T-helper 2 cell treated with Interferon-gamma antibody and Interleukin-4, amounts not matched to agents 5 μg/mL and 100 μg/mL, for 36 hours (primary cell): ENCODE data around the gene PTGR3.
A peak's percentile ranks its signal among the peaks of the same experiment; 100 is the strongest.

Source experiments
- DNase-seq: peaks from one replicate; pipeline ENCODE4 v3.0.0; 2021; ENCODE audit warnings: low spot score
- H3K27ac Mint-ChIP-seq: one replicate; pipeline ENCODE4 v1.8.0; 2021; ENCODE audit warnings: mild to moderate bottlenecking, mixed read lengths
- H3K27me3 Mint-ChIP-seq: one replicate; pipeline ENCODE4 v1.8.0; 2021; ENCODE audit warnings: low read depth, mixed read lengths
- H3K36me3 Mint-ChIP-seq: one replicate; pipeline ENCODE4 v1.8.0; 2021; ENCODE audit warnings: low read depth, mixed read lengths
- H3K4me1 Mint-ChIP-seq: one replicate; pipeline ENCODE4 v1.8.0; 2021; ENCODE audit warnings: low read depth, mixed read lengths
- H3K4me3 Mint-ChIP-seq: one replicate; pipeline ENCODE4 v1.8.0; 2022; ENCODE audit warnings: mild to moderate bottlenecking, moderate library complexity, mixed read lengths
- H3K9me3 Mint-ChIP-seq: one replicate; pipeline ENCODE4 v1.8.0; 2021; ENCODE audit warnings: mixed read lengths

Gene PTGR3, protein sequence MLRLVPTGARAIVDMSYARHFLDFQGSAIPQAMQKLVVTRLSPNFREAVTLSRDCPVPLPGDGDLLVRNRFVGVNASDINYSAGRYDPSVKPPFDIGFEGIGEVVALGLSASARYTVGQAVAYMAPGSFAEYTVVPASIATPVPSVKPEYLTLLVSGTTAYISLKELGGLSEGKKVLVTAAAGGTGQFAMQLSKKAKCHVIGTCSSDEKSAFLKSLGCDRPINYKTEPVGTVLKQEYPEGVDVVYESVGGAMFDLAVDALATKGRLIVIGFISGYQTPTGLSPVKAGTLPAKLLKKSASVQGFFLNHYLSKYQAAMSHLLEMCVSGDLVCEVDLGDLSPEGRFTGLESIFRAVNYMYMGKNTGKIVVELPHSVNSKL

DNA sequence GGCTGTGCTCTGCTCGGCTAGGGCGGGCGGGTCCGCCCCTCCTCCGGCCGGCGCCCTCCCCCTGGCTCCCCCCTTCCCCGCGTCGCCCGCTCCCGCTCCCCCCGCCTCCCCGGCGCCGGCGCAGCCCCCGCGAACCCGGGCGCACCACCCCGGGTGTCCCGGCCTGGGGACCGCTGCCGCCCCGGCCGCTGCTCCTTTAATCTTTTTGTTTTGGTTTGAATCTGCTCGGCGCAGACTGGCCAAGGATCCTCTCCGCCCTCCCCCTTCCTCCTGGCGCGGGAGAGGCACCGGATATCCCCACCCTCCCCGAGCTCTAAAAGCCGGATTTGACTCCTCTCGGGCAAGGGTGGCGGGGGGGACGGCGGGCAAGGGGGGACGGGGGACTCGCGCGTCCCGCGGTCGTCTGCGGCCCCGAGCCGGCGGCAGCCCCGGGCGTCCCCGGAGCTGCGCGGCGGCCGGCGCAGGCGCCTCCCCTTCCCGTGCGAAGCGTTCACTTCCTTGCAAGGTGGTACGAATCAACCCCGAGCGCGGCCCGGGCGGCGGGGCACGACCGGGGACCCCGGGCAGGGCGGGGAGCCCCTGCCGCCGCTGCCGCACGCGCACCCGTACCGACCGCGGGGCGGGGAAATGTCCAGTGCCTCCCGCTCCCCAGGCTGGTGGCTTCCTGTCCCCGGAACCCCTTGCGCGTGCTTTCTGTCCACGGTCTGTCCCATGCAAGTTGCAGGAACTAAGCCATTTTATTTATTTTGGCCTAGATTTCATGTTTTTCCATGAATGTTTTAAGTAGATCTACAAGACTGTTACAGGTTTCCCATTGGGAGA lies at the start of gene PTGR3:
Gene PTGR3, minus strand, starts transcription at position 11 of the 822 bp plus-strand sequence. CDS start 81 bp downstream, outside the sequence.
- peak within 1 kb of the TSS; percentile 97 for H3K27ac Mint-ChIP-seq
- DNase-seq: peak; percentile 83
- peaks cover 24% of the 10 kb centered on the region for H3K36me3 Mint-ChIP-seq
- peaks cover 46% of the 10 kb centered on the region for H3K4me1 Mint-ChIP-seq
- peaks cover 28% of the 10 kb centered on the region for H3K27me3 Mint-ChIP-seq
- peak within 1 kb of the TSS; percentile 98 for H3K4me3 Mint-ChIP-seq
- H3K9me3 Mint-ChIP-seq: no peaks in the 10 kb centered on the region

GRCh38 chr18:75257605-75258004 lies 48.7 kb upstream of the PTGR3 start:
- no peak overlapping the region for H3K27ac Mint-ChIP-seq
- DNase-seq: no peak
- H3K9me3 Mint-ChIP-seq: no peaks in the 10 kb centered on the region
- no peaks in the 10 kb centered on the region for H3K36me3 Mint-ChIP-seq
- H3K27me3 Mint-ChIP-seq: no peaks in the 10 kb centered on the region
- H3K4me1 Mint-ChIP-seq: peaks cover 22% of the 10 kb centered on the region
- H3K4me3 Mint-ChIP-seq: no peak overlapping the region

GRCh38 chr18:75256376-75256775 lies 47.4 kb upstream of the PTGR3 start:
- no peak for DNase-seq
- H3K4me3 Mint-ChIP-seq: no peak overlapping the region
- no peak overlapping the region for H3K27ac Mint-ChIP-seq
- H3K4me1 Mint-ChIP-seq: peaks cover 14% of the 10 kb centered on the region
- H3K27me3 Mint-ChIP-seq: no peaks in the 10 kb centered on the region
- H3K36me3 Mint-ChIP-seq: no peaks in the 10 kb centered on the region
- H3K9me3 Mint-ChIP-seq: no peaks in the 10 kb centered on the region

DNA sequence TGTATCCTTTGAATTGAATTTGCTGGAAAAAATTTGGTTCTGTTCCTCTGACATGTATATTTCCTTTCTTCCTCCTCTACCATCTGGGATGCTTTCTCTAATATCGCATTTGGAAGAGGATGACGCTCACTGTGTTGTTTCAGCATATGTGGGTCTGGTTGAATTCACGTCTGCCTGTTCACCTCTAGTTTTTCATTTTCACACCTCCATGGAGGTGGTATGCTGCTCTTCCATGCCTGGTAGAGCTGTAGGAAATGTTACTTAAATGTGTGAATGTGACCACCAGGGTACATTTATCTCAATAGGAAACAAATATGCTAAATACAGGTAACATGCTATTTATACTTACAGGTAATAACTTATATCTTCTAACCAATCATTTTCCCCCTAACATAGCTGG lies 46.2 kb upstream of the PTGR3 start:
- no peaks in the 10 kb centered on the region for H3K36me3 Mint-ChIP-seq
- no peaks in the 10 kb centered on the region for H3K27me3 Mint-ChIP-seq
- H3K4me1 Mint-ChIP-seq: peaks cover 9% of the 10 kb centered on the region
- no peaks in the 10 kb centered on the region for H3K9me3 Mint-ChIP-seq
- no peak overlapping the region for H3K27ac Mint-ChIP-seq
- no peak overlapping the region for H3K4me3 Mint-ChIP-seq
- no peak for DNase-seq

GRCh38 chr18:75253784-75254183 lies 44.8 kb upstream of the PTGR3 start:
- no peaks in the 10 kb centered on the region for H3K36me3 Mint-ChIP-seq
- DNase-seq: no peak
- no peak overlapping the region for H3K27ac Mint-ChIP-seq
- H3K4me3 Mint-ChIP-seq: no peak overlapping the region
- H3K27me3 Mint-ChIP-seq: no peaks in the 10 kb centered on the region
- peaks cover 14% of the 10 kb centered on the region for H3K4me1 Mint-ChIP-seq
- H3K9me3 Mint-ChIP-seq: no peaks in the 10 kb centered on the region

DNA sequence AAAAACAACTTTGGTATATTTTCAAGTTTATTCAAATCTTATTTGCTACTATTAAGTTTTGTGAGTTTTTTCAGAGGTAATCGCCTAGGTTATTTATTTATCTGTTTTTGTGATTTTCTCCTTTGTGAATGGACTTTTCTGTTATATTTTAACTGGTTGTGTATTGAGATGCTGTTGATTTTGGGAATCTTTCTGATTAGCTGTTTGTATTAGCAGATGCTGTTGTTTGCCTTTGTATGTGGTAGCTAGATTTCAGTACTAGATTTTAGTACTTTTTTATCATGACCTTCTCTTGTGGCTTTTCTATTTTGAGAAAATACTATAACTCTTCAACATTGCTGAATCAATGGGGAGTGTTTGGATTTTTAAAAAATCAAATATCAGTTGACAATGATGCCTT lies 44.1 kb upstream of the PTGR3 start:
- Mint-ChIP-seq H3K9me3 (no peaks in the 10 kb centered on the region), H3K4me3 (no peak overlapping the region), H3K27me3 (no peaks in the 10 kb centered on the region), H3K27ac (no peak overlapping the region), H3K36me3 (no peaks in the 10 kb centered on the region), H3K4me1 (peaks cover 20% of the 10 kb centered on the region)
- DNase-seq: no peak

GRCh38 chr18:75252136-75252535 lies 43.2 kb upstream of the PTGR3 start:
- no peak for DNase-seq
- no peaks in the 10 kb centered on the region for H3K36me3 Mint-ChIP-seq
- H3K4me1 Mint-ChIP-seq: peaks cover 28% of the 10 kb centered on the region
- H3K27me3 Mint-ChIP-seq: no peaks in the 10 kb centered on the region
- no peak overlapping the region for H3K4me3 Mint-ChIP-seq
- H3K9me3 Mint-ChIP-seq: no peaks in the 10 kb centered on the region
- H3K27ac Mint-ChIP-seq: no peak overlapping the region

DNA sequence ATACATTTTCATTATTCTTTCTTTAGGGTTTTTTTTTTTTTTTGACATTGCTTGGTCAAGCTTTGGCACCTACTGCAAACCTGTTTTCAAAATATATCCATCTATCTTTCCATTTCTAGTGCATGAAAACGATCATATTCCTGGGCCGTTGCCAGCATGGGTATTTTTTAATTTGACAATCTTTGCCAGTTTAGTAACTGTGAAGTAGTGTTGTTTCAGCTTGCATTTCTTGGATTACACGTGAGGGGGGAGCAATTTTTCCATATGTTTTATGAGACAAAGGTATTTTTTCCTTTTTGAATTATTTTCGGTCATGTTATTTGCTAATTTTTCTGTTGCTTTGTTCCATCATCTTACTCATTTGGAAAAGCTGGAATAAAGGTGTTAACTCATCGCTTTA lies 42.5 kb upstream of the PTGR3 start:
- Mint-ChIP-seq H3K4me3 (no peak overlapping the region), H3K27me3 (no peaks in the 10 kb centered on the region), H3K4me1 (peaks cover 33% of the 10 kb centered on the region), H3K9me3 (no peaks in the 10 kb centered on the region), H3K27ac (no peak overlapping the region), H3K36me3 (no peaks in the 10 kb centered on the region)
- DNase-seq: no peak

- Mint-ChIP-seq H3K4me3 (no peak overlapping the region), H3K9me3 (no peaks in the 10 kb centered on the region), H3K27me3 (no peaks in the 10 kb centered on the region), H3K36me3 (no peaks in the 10 kb centered on the region), H3K27ac (no peak overlapping the region), H3K4me1 (peaks cover 42% of the 10 kb centered on the region)
- DNase-seq: no peak
These were observed 41.5 kb upstream of the PTGR3 start for GRCh38 chr18:75250471-75250821.

DNA sequence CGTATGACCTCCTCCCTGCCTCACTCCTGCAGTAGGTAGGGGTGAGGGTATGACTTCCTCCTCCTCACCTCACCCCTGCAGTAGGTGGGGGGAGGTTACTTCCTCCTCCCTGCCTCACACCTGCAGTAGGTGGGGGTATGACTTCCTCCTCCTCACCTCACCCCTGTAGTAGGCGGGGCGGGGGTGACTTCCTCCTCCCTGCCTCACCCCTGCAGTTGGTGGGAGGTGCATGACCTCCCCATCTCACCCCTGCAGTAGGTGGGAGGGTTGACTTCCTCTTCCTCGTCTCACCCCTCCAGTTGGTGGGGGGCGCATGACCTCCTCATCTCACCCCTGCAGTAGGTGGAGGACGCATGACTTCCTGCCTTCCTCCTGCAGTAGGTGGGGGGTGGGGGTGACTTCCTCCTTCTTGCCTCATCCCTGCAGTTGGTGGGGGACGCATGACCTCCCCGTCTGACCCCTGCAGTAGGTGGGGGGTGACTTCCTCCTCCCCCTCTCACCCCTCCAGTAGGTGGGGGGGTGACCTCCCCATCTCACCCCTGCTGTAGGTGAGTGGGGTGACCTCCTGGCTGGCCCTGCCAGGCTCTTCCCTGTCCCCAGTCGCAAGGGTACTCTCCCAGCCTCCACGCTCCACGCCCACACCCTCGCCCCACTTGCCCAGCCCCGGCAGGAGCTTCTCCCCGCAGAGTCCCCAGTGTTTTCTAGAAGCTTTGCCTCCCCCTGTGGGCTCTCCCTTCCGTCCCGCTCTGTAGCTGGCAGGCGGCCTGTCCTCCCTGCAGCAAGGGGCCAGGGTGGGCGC lies 40.9 kb upstream of the PTGR3 start:
- Mint-ChIP-seq H3K27ac (no peak overlapping the region), H3K9me3 (no peaks in the 10 kb centered on the region), H3K4me3 (peak overlapping the region; percentile 6), H3K36me3 (no peaks in the 10 kb centered on the region), H3K27me3 (no peaks in the 10 kb centered on the region), H3K4me1 (peaks cover 42% of the 10 kb centered on the region)
- DNase-seq: no peak

DNA sequence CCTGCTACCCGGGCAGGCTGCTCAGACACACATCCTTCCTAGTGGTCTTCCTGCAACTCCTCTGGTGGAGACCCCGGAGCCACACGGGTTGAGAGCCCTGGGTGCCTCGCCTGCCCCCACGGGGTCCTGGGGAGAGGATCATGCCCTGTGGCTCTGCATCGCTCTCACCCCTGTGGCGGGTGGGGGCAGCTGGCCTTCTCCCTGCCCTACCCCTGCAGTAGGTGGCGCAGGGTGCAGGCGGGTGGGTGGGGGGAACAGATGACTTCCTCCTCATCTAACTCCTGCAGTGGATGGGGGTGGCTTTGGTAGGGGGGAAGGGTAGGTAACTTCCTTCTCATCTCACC lies 40.2 kb upstream of the PTGR3 start:
- Mint-ChIP-seq H3K4me1 (peaks cover 40% of the 10 kb centered on the region), H3K4me3 (no peak overlapping the region), H3K9me3 (no peaks in the 10 kb centered on the region), H3K27me3 (no peaks in the 10 kb centered on the region), H3K27ac (no peak overlapping the region), H3K36me3 (no peaks in the 10 kb centered on the region)
- DNase-seq: no peak

DNA sequence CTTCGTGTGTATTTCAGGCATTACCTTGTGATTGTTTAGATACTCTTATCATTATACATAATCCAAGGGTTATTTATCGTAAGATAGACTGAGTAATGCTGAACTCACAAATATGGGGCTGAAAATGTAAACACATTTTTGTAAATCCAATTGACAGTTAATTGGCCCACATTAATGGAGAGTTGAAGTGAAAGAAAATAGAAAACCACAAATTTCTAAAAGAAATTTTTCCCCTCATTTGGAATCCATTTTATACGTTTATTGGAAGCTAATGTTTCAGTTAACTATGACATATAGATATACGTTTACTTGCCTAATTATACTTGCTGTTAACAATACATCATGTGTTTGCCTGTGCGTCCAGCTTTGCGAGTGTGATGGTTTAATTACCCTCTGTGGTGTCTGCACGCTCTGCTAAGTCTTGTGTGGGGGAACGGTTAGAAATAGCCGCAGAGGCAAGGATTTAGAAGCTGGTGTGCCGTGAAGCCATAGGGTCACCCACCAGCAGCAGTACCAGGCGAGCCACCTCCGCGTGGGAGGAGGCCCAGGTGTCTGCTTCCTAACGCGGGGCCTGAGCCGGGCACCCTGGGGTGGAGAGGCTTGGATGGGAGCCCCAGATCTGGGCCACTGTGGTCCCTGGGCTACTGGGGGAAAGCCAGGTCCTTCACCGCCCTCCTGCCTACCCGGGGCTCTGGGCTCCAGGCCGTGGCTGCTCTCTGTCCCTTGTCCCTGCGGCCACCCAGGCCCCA lies 39.7 kb upstream of the PTGR3 start:
- Mint-ChIP-seq H3K9me3 (no peaks in the 10 kb centered on the region), H3K4me3 (peak overlapping the region; percentile 88), H3K27ac (peak overlapping the region; percentile 72), H3K36me3 (no peaks in the 10 kb centered on the region), H3K27me3 (no peaks in the 10 kb centered on the region), H3K4me1 (peaks cover 40% of the 10 kb centered on the region)
- DNase-seq: no peak

GRCh38 chr18:75247611-75248421 lies 38.9 kb upstream of the PTGR3 start:
- H3K36me3 Mint-ChIP-seq: no peaks in the 10 kb centered on the region
- H3K27me3 Mint-ChIP-seq: no peaks in the 10 kb centered on the region
- H3K9me3 Mint-ChIP-seq: no peaks in the 10 kb centered on the region
- no peak for DNase-seq
- peaks cover 34% of the 10 kb centered on the region for H3K4me1 Mint-ChIP-seq
- H3K27ac Mint-ChIP-seq: peak overlapping the region; percentile 72
- H3K4me3 Mint-ChIP-seq: peak overlapping the region; percentile 88
